OCI-LY7 (cell line): ENCODE measurements around the gene SMURF2. TPM values are rescaled to one million over a fixed set of nuclear protein-coding genes. Genes with fewer than 3 reads are reported as not detected.
A peak's percentile ranks its signal among the peaks of the same experiment; 100 is the strongest.

Source experiments
- BruUV-seq: library from RNA; stranded (reverse); fragments of 400-500 nt; replicated peaks from 2 replicates; lab custom pipeline; 2021; lab: Mats Ljungman, UMichigan
- CTCF ChIA-PET: fragments of 300-600 bp; sonication (Branson Sonifier 250); formaldehyde crosslinking; loops from one replicate; lab custom pipeline; 2022; ENCODE audit warnings: antibody characterized with exemption; ENCODE audit not compliant: unreplicated experiment; lab: Charles Lee
- POLR2A ChIA-PET: fragments of 300-600 bp; sonication (Branson Sonifier 250); formaldehyde crosslinking; loops from one replicate; lab custom pipeline; 2022; ENCODE audit warnings: antibody characterized with exemption; lab: Charles Lee
- DNase-seq: peaks from one replicate; pipeline ENCODE4 v3.0.0-alpha.2; 2015; ENCODE audit warnings: low spot score
- H2AFZ ChIP-seq: fragments of 200-600 bp; sonication (generic), shearing (Covaris generic); 2 replicates; pipeline ENCODE4 v1.6.1; 2014; ENCODE audit warnings: mild to moderate bottlenecking, antibody characterized with exemption, low read length, moderate library complexity
- H3K27ac ChIP-seq: fragments of 200-600 bp; sonication (generic); 2 replicates; pipeline ENCODE4 v1.5.1; 2014; ENCODE audit warnings: mixed run types, low read depth, mild to moderate bottlenecking, moderate library complexity, low read length, inconsistent platforms; ENCODE audit not compliant: poor library complexity, severe bottlenecking
- H3K36me3 ChIP-seq: fragments of 200-600 bp; sonication (generic); 2 replicates; pipeline ENCODE4 v1.6.1; 2014; ENCODE audit warnings: mild to moderate bottlenecking, antibody characterized with exemption, low read length, moderate library complexity, mixed read lengths; ENCODE audit not compliant: insufficient read depth
- H3K4me1 ChIP-seq: fragments of 200-600 bp; sonication (generic); 2 replicates; pipeline ENCODE4 v1.5.1; 2014; ENCODE audit warnings: mild to moderate bottlenecking, low read length; ENCODE audit not compliant: insufficient read depth, poor library complexity, severe bottlenecking
- H3K4me2 ChIP-seq: fragments of 200-600 bp; sonication (generic); 2 replicates; pipeline ENCODE4 v1.6.1; 2014; ENCODE audit warnings: mild to moderate bottlenecking, low read length
- H3K4me3 ChIP-seq: fragments of 200-600 bp; sonication (generic); 2 replicates; pipeline ENCODE4 v1.5.1; 2014; ENCODE audit warnings: mild to moderate bottlenecking, low read depth, low read length; ENCODE audit not compliant: poor library complexity, severe bottlenecking
- H3K79me2 ChIP-seq: fragments of 200-600 bp; sonication (generic); 2 replicates; pipeline ENCODE4 v1.6.1; 2016; ENCODE audit warnings: low read depth, mild to moderate bottlenecking, low read length, moderate library complexity, mixed read lengths; ENCODE audit not compliant: insufficient read depth
- H3K9me2 ChIP-seq: fragments of 200-600 bp; sonication (generic); 2 replicates; pipeline ENCODE4 v1.6.1; 2016; ENCODE audit warnings: mild to moderate bottlenecking, low read length, mixed read lengths; ENCODE audit not compliant: insufficient read depth
- H3K9me3 ChIP-seq: fragments of 200-600 bp; sonication (generic); 2 replicates; pipeline ENCODE4 v1.6.1; 2014; ENCODE audit warnings: mild to moderate bottlenecking, mixed run types, low read length, mixed read lengths
- H4K20me1 ChIP-seq: fragments of 200-600 bp; sonication (generic); 2 replicates; pipeline ENCODE4 v1.6.1; 2014; ENCODE audit warnings: mild to moderate bottlenecking, antibody characterized with exemption, low read length, moderate library complexity, mixed read lengths; ENCODE audit not compliant: insufficient read depth
- CTCF ChIP-seq: fragments of 200-600 bp; sonication (generic); conservative IDR thresholded peaks from 2 replicates; pipeline ENCODE4 v1.5.1; 2014; ENCODE audit warnings: mild to moderate bottlenecking, antibody characterized with exemption, low read length, moderate library complexity, mixed read lengths
- EZH2phosphoT487 ChIP-seq: fragments of 200-600 bp; sonication (generic); IDR thresholded peaks from 2 replicates; pipeline ENCODE4 v1.6.1; 2018; ENCODE audit warnings: low read depth, borderline replicate concordance, mild to moderate bottlenecking, mixed run types, antibody characterized with exemption, low read length, moderate library complexity, mixed read lengths
- intact Hi-C: fragments of 100-400 bp; cut with micrococcal nuclease; formaldehyde crosslinking; loops from one replicate; pipeline ENCODE4 v1.10.0; 2022; ENCODE audit not compliant: unreplicated experiment
- total RNA-seq, 2 experiments: library from RNA; depleted of rRNA in 1 of 2; stranded (reverse); fragments of >200 nt in 1 of 2; shearing (Covaris generic) in 1 of 2; gene quantifications; 2 replicates each; pipeline ENCODE4 v1.2.3, GENCODE V29; 2014 to 2022

The SMURF2 gene
- total RNA-seq, 2 experiments from 2014 or later: 15.6 to 20.8 TPM

- no peak for TF ChIP-seq CTCF
- no peak for TF ChIP-seq EZH2phosphoT487
- no peaks in the 10 kb centered on the region for H3K9me2 ChIP-seq
- no peak overlapping the region for H3K27ac ChIP-seq
- no peaks in the 10 kb centered on the region; the same call in 1 of the 2 replicates for H4K20me1 ChIP-seq
- DNase-seq: no peak
- ChIA-PET POLR2A (interaction anchor here (0.6 kb wide), 1 partner anchor 64 kb away, joined by 4 read pairs; no protein-coding TSS in a partner anchor), CTCF (no interaction called here)
- peaks cover 11% of the 10 kb centered on the region; the same call in 1 of the 2 replicates for H3K79me2 ChIP-seq
- H3K4me3 ChIP-seq: no peak overlapping the region
- H2AFZ ChIP-seq: no peak overlapping the region
- intact Hi-C loops: no loop called here
- H3K36me3 ChIP-seq: peaks cover 12% of the 10 kb centered on the region; the same call in 1 of the 2 replicates
- H3K4me2 ChIP-seq: 0 out of 2 replicates have a peak overlapping the region, but pooled peaks have one; percentile 2
- no TSS peak for BruUV-seq
- peaks cover 6% of the 10 kb centered on the region for H3K4me1 ChIP-seq
- H3K9me3 ChIP-seq: no peaks in the 10 kb centered on the region
Observed at GRCh38 chr17:64638552-64639203, 23.4 kb downstream of the SMURF2 start.

GRCh38 chr17:64635647-64636305, 26.3 kb downstream of the SMURF2 start:
- no peaks in the 10 kb centered on the region for H3K9me2 ChIP-seq
- H3K4me1 ChIP-seq: peaks cover 6% of the 10 kb centered on the region
- TF ChIP-seq CTCF (no peak), EZH2phosphoT487 (no peak)
- intact Hi-C loops: no loop called here
- H3K4me2 ChIP-seq: no peak overlapping the region
- no peaks in the 10 kb centered on the region for H3K9me3 ChIP-seq
- peaks cover 12% of the 10 kb centered on the region; the same call in 1 of the 2 replicates for H3K36me3 ChIP-seq
- no peak overlapping the region for H3K4me3 ChIP-seq
- no peak overlapping the region for H2AFZ ChIP-seq
- peaks cover 8% of the 10 kb centered on the region; the same call in 1 of the 2 replicates for H3K79me2 ChIP-seq
- BruUV-seq: no TSS peak
- DNase-seq: no peak
- no peaks in the 10 kb centered on the region for H4K20me1 ChIP-seq
- H3K27ac ChIP-seq: no peak overlapping the region
- POLR2A ChIA-PET: interaction anchor here (0.7 kb wide), 1 partner anchor 37 kb away, joined by 3 read pairs; no protein-coding TSS in a partner anchor
- CTCF ChIA-PET: interaction anchor here (1.0 kb wide), 1 partner anchor 15 kb away, joined by 5 read pairs; no protein-coding TSS in a partner anchor
